COLO829 (cell line): Measurements from ENCODE around the gene SHISA7.
"Not testable (repeated sequence)": the region's sequence is repeated elsewhere in the genome, so short reads cannot be mapped to it uniquely, and the experiment has no call there.

Experiments used
- DNase-seq: peaks from one replicate; pipeline ENCODE4 v3.0.0; 2012; ENCODE audit warnings: low spot score

The SHISA7 gene

GRCh38 chr19:55463583-55464031, 20.5 kb upstream of the SHISA7 start:
- DNase-seq = no peak

DNA sequence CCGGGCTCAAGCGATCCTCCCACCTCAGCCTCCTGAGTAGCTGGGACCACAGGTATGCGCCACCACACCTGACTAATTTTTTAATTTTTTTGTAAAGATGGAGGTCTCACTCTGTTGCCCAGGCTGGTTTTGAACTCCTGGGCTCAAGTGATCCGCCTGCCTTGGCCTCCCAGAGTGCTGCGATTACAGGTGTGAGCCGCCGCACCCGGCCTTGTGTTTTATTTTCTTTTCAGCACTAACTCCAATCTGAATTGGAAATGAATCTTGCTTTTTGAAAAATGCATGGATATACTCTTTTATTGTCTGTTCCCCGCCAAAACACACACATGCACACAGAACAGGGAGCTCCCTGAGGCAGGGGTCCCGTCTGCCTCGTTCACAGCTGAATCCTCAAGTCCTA, 19.6 kb upstream of the SHISA7 start:
- no peak for DNase-seq

- no peak for DNase-seq
These were observed 19.0 kb upstream of the SHISA7 start for GRCh38 chr19:55461974-55462626.

DNA sequence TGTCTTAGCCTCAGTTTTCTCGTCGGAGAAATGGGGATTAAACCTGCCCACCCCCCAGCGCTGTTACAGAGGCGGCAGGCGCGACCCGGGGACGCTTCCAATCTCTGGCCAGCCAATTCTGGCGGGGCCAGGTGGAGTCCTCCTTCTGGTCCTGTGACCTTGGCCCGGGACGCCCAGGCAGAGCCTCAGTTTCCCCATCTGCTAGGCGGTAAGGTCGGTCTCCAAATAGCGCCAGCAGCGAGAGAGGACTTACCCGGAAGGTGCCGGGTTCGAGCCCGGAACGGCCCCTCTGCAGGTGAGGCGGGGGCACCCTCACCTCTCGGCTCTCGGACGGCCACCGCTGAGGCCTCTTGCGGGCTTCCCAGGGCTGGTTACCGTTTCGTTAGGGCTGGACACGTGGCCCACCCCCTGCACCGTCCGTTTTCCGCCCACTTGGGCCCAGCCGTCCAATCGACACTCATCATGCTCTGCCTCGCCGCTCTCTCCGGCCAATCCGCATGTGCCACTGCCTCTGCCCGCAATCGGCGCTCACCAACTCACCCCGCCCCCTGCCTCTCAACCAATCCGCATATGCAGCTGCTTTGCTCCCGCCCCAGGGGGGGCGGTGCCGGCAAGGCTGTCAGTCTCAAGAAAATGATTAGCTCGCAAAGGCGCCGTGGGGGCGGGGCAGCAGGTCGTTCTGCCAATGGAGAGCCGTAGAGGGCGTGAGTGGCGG, 18.3 kb upstream of the SHISA7 start, which contains the start of gene ISOC2:
Gene ISOC2 (minus strand): TSS at position 384 of the 715 bp plus-strand sequence. CDS start 5,156 bp downstream, outside the sequence.
- DNase-seq = peak; percentile 98

DNA sequence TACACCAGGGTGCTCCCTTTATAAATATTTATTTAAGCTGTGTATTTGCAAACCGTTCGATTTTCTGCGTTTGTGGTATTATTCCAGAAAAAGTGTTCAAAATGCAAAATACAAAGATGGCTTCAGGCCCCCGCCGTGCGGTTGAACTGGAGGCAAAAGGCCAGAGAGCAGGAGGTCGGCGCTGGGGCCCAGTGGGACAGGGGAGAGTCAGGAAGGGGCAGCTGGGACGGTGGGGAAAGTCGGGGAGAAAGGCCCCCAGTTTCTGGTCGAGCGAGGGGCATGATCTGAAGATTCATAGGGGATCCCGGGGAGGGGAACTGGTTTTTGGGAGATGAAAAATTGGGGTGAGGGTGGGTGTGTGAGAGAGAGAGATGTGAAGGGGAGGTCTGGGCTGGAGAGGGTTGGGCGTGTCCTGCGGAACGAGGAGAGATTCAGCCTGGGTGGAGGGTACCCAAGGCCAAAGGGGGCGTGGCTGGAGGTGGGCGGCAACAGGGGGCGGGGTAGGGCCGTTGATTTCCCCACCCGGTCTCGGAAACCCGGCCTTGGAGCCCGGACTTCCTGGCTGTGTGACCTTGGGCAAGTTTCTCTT, 17.7 kb upstream of the SHISA7 start:
- DNase-seq = peak; percentile 60

GRCh38 chr19:55459950-55460657, 17.0 kb upstream of the SHISA7 start:
- no peak for DNase-seq

DNA sequence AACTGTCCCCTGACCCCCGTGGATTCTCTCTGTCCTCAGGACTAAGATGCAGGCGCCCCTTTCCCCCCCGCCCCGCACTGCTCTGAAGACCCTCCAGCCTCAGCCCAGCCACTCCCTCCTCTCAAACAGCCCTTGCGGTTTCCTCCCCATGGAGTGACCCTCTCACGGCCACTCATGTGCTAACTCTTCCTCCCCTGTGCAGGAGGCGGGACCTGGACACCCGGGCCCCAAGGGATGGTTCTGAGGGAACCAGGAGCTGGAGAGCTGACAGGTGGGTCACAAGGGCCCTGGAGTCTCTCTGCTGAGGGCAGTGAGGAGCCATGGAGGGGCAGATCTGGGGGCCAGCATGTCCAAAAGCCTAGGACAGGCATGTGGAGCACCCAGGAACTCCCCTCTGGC, 16.4 kb upstream of the SHISA7 start:
- no peak for DNase-seq

GRCh38 chr19:55457683-55458457, 14.8 kb upstream of the SHISA7 start:
- no peak for DNase-seq

DNA sequence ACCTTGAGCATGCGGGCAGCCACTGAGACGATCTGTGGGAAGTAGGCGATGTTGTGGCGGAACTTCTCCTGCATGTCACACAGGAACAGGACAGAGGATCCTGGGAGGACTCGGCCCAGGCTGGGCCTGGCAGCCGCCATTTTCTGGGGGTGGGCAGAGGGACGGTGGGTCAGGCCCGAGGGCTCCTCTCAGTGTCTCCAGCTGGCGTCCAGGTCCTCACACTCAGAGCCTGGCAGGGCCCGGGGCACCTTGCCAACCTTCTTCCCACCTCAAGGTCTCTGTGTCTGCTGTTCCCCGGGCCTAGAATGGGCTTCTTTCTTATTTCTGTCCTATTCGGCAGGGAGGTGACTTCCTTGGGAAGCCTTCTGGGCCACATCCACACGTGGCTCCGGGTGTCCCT, 13.2 kb upstream of the SHISA7 start:
- no peak for DNase-seq

- no peak for DNase-seq
These were observed 12.6 kb upstream of the SHISA7 start for GRCh38 chr19:55455576-55456235.

DNA sequence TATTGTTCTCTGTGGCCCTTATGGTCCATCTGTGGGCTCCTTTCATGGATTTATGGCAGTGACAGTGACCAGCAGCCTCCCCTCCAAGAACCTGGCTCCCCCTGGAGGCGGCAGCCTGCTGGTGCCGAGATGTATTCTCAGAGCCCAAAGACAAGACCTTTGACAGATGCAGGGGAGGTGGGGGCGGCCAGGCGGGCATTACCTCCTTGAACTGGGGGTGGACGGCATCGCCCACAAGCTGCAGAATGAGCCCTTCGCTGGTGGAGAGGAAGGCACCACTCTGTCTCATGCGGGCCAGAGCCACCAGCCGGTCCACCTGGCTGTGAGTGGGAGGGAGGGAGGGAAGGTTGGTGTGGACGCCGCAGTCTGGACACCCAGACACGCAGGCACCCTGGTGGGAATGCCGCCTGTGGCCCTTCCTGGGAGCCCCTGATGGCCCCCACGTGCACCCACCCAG, 11.7 kb upstream of the SHISA7 start:
- peak; percentile 59 for DNase-seq

GRCh38 chr19:55453511-55454260, 10.6 kb upstream of the SHISA7 start:
- no peak for DNase-seq

GRCh38 chr19:55452749-55453346, 9.7 kb upstream of the SHISA7 start:
- peak; percentile 95 for DNase-seq

DNA sequence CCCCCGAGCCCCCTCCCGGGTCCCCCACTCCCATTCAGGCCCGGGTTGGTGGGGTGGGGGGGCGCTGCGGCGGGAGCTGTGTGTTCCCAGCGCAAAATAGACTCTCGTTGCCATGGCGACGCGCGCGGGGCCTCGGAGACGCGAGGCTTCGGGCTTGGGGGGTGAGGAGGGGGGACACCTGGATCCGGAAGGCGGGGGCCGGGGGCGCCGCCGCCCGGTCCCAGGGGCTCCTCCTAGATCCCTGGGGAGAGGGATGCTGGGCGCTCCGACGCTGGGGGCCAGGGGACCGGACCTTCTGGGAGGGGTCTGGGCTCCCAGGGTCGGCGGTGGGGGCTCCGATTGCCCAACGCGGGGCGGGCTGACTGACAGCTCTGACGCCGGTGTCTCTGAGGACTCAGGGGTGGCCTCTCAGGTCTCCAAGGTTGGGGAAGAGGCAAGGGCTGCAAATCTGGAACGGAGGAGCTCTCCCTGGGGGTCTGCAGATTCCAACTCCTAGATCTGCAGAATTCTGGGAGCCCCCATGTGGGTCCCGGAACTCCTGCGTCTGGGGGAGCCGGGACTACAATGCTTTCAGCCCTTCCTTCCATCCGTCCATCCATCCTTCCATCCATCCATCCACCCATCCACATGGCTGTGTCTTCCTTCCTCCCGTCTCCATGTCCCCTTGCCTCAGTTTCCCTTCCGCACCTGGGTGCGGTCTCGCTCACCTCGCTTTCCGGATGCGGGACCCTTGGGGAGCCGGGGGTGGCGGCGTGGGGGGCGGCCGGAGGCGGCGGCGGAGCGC, 9.1 kb upstream of the SHISA7 start:
- no peak for DNase-seq

GRCh38 chr19:55451163-55451964, 8.3 kb upstream of the SHISA7 start:
- no peak for DNase-seq

- DNase-seq = no peak
These were observed 6.4 kb upstream of the SHISA7 start for GRCh38 chr19:55449469-55449868.

- DNase-seq = not testable (repeated sequence)
These were observed 5.0 kb upstream of the SHISA7 start for GRCh38 chr19:55448175-55448490.

DNA sequence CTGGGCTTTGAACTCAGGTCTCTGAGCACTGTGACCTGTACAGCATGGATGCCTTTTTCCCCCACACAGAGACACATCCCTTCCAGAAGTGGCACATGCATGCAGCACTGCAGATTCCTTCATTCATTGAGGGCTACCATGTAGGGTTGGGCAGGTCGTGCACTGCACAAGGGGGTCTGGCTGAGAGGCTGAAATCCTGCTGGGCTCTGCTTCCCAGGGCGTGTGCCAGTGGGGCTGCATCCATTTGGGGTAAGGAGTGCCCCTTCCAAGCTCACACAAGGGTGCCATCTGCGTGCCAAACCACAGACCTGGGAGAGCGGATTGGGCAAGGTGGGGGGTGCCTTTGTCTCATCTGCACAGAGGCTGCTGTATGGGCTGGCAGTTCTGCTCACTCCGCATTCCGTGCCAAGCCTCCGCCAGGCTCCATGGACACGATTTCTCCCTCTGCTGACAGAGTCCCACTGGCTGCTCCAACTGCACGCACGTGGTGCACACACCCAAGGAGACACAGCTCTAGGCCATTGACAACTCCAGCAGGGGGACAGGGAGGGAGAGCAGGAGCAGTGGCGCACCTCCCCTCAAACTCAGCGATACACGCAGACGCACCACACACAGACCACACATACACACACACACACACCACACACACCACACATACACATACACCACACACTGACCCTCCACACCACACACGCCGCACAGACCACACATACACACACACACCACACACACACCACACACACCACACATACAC, 4.5 kb upstream of the SHISA7 start:
- DNase-seq = peak; percentile 45
